NCI-H2107 treated with DMSO at 0.1 percent for 48 hours (cell line): ENCODE measurements around the gene HCAR2.
"Not testable (repeated sequence)": the region's sequence is repeated elsewhere in the genome, so short reads cannot be mapped to it uniquely, and the experiment has no call there.

Experiments
- DNase-seq: peaks from one replicate; lab custom pipeline; 2025; ENCODE audit not compliant: unreplicated experiment; lab: John Stamatoyannopoulos, UW

Gene HCAR2

GRCh38 chr12:122716658-122717057, 13.5 kb upstream of the HCAR2 start, which contains the start of gene HCAR3:
Gene HCAR3, minus strand, starts transcription at chr12:122716811. Its CDS starts 74 bp downstream, at chr12:122716737.
- DNase-seq: not testable (repeated sequence)

DNA sequence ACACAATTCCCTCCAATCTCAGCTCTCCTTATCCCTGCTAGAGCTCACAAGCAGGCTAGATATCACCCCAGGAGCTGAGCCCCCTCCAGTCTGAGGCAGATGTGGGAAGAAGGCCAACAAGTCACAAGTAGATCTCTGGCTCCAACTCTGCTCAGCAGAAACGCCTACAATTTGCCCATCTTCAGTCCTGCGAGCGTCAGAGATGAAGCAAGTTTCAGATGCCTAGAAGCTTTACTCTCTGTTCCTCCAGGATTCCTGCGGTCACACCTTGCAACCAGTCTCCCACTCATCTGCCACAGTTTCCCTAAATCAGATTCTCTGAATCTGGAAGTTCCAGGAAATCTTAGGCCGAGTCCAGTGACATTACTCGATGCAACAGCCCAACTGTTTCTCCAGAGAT, 12.1 kb upstream of the HCAR2 start:
- DNase-seq: not testable (repeated sequence)

- DNase-seq: not testable (repeated sequence)
Observed at GRCh38 chr12:122713491-122714188, 10.5 kb upstream of the HCAR2 start.

DNA sequence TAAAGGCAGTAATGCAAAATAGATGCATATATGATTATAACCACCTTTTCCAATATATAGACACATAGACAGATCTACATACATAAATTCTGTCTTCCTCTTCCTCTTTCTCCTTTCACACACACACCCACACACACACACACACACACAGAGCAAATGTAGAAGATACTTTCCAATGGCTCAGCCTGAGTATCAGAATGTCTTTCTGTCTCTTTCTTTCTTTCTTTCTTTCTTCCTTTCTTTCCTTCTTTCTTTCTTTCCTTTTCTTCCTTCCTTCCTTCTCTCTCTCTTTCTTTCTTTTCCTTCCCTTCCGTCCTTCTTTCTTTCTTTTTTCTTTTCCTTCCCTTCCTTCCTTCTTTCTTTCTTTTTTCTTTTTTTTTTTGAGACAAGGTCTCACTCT, 8.1 kb upstream of the HCAR2 start:
- DNase-seq: not testable (repeated sequence)

GRCh38 chr12:122710341-122710740, 7.2 kb upstream of the HCAR2 start:
- DNase-seq: not testable (repeated sequence)

GRCh38 chr12:122709287-122709686, 6.1 kb upstream of the HCAR2 start:
- DNase-seq: not testable (repeated sequence)

GRCh38 chr12:122703841-122704240, 684 bp upstream of the HCAR2 start:
- not testable (repeated sequence) for DNase-seq

GRCh38 chr12:122701481-122701880, 1.7 kb downstream of the HCAR2 start:
- DNase-seq: not testable (repeated sequence)

DNA sequence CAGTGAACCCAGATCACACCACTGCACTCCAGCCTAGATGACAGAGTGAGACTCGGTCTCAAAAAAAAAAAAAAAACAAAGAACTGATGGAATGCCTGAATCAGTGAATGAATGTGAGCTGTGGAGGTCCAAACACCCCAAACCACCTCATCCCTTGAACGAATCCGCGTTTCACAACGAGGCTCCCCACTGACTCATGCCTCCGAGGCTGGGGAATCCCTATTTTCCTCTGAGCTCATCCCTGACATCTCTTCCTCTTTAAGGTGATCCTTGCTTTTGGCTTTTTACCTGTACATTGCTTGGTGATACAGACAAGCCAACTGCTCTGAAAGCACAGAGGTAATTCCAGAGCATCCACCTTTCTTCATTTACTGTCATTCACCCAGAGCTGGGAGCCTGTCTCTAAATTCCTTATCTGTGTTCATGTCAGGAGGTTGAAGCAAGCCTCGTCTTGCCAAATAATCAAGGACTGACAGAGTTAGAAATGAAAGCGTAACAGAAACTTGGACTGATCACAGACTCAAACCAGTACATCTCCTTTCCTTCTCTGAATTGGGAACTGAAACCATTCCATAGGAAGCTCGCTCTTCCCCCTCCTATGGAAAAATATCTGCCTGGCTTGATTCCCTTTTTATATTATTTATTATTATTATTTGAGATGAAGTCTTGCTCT, 3.0 kb downstream of the HCAR2 start:
- DNase-seq: not testable (repeated sequence)

GRCh38 chr12:122696922-122697321, 6.2 kb downstream of the HCAR2 start:
- not testable (repeated sequence) for DNase-seq

GRCh38 chr12:122691566-122691965, 11.6 kb downstream of the HCAR2 start:
- DNase-seq: no peak

GRCh38 chr12:122688291-122688690, 14.9 kb downstream of the HCAR2 start:
- no peak for DNase-seq

DNA sequence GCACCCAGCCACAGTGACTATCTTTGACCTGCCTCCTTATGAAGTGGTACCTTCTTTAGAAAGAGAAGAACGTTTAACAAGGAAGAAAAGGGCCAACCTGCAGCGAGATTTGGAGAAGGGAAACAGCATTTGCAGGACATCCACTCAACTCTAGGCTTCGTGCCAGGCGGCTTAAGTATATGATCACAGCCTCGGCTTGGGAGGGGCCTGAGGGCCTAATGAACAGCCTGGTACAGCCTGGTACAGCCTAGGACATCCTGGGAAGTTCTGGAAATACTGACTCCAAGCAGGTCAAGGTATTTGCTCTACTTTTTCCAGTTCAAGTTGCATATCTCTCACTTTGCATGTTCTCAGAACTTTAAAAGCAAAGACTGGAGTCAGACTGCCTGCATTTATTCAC, 16.1 kb downstream of the HCAR2 start:
- peak; percentile 17 for DNase-seq

DNA sequence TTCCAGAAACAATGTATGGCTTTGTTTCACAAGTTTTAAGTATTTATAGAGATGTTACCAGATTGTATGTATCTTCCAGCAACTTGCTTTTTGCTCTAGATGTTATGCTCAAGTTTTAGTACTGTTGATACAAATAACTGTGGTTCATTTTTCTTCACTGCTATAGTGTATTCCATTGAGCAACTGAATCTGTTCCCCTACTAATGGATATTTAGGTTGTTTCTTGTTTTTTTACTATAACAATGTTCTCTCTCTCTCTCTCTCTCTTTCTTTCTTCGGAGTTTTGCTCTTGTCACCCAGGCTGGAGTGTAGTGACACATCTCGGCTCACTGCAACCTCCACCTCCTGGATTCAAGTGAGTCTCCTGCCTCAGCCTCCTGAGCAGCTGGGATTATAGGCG, 16.6 kb downstream of the HCAR2 start:
- DNase-seq: no peak

- DNase-seq: no peak
Observed at GRCh38 chr12:122684297-122684813, 18.8 kb downstream of the HCAR2 start.

DNA sequence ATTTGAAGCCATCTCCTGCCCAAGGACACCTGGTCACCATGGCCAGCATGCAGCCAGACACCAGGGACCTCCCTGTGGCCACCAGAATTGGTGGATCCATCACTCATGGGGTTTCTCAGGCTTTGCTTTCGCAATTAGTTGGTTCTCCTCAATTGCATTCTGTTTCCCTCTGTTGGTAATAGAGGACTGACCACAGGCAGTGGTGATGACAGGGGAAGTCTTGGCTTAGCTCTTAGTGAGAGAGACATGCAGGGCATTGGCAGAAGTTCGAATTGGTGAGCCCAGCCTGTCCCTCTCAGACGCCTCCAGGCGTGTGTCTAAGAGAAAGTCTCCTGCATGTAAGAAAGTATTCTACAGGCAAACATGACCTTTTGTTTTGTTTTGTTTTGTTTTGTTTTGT, 21.3 kb downstream of the HCAR2 start:
- DNase-seq: no peak

- DNase-seq: not testable (repeated sequence)
Observed at GRCh38 chr12:122680989-122681388, 22.2 kb downstream of the HCAR2 start.

DNA sequence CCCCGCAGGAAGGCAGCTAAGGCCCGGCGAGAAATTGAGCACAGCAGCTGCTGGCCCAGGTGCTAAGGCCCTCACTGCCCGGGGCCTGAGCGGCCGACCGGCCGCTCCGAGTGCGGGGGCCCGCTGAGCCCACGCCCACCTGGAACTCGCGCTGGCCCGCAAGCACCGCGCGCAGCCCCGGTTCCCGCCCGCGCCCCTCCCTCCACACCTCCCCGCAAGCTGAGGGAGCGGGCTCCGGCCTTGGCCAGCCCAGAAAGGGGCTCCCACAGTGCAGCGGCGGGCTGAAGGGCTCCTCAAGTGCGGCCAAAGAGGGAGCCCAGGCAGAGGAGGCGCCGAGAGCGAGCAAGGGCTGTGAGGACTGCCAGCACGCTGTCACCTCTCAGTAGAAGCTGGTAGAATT, 26.4 kb downstream of the HCAR2 start:
- DNase-seq: not testable (repeated sequence)

GRCh38 chr12:122676015-122676414, 27.1 kb downstream of the HCAR2 start:
- not testable (repeated sequence) for DNase-seq

- no peak for DNase-seq
Observed at GRCh38 chr12:122672515-122672914, 30.6 kb downstream of the HCAR2 start.

DNA sequence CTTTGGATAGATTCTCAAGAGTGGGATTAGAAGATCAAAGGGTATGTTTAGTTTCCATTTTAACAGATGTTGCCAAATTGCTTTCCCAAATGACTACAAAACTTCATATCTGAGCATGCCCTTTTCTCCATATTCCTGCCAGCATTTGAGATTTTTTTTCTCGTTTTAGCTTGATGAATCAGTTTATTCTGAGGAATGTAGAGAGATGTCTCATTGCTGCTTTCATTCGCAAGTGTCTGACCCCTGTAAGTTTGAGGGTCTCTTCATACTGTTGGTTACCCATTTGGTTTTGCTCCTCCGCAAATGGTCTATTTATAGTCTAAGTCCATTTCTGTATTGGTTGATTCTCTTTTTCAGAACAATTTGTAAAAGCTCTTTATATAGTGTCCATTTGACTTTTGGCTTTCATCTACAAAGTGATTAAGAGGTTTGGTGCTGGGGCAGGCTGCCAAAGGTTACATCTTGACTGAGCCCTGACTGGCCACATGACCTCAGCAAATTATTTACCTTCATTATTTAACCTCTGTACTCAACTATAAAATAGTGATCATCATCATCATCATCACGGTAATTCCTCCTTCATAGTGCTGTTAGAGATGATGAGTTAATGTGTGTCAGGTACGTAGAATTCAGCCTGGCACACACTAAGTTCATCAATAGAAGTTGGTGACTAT, 33.6 kb downstream of the HCAR2 start:
- no peak for DNase-seq

DNA sequence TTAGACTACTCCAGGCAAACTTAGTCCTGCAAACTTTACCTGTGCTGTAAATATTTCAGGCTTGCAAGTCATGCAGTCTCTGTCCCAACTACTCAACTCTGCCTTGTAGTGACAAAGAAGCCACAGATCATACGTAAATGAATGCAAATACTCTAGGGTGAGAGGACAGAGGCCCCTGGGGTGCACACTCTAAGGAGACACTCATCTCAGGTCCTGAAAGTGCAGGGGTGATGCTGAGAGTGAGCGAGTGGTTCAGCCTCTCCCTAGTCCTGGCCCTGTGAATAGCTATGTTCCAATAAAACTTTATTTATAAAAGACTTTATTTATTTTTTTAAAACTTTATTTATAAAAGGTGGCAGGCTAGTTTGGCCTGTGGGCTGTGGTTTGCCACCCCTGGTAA, 34.9 kb downstream of the HCAR2 start:
- no peak for DNase-seq
